ENCODE data around the gene PACS1. TPM values are rescaled to one million over a fixed set of nuclear protein-coding genes. Genes with fewer than 3 reads are reported as not detected.

PACS1 gene
- polyA plus RNA-seq, 1 donor (not counting 4 experiments of a cell fraction or from before 2014, with no cell fraction given) = 14.9 TPM

- no peaks in the 10 kb centered on the region for H3K9me3 ChIP-seq (ENCODE audit: control insufficient read depth, low read depth, low read length)
- H3K4me2 ChIP-seq (ENCODE audit: control insufficient read depth, extremely low read depth, insufficient read depth, low read depth, low read length) = peak overlapping the region; percentile 83
- H3K27me3 ChIP-seq (ENCODE audit: control insufficient read depth, extremely low read depth, insufficient read depth, low read length) = no peaks in the 10 kb centered on the region
- H3K9me1 ChIP-seq (ENCODE audit: control insufficient read depth, extremely low read depth, insufficient read depth, low read length) = peaks cover 4% of the 10 kb centered on the region
- H3K79me2 ChIP-seq (ENCODE audit: control insufficient read depth, insufficient read depth, low read length) = peaks cover 67% of the 10 kb centered on the region
- DNase-seq (ENCODE audit: low read depth, low spot score) (no peak), FAIRE-seq (peak; percentile 36)
- H3K9ac ChIP-seq (ENCODE audit: control insufficient read depth, extremely low read depth, insufficient read depth, low read length) = peak overlapping the region; percentile 62
- no peak for TF ChIP-seq EZH2 (IDR thresholded peaks at IDR 0.05; ENCODE audit: low read length)
- TF ChIP-seq, protein P1, sequence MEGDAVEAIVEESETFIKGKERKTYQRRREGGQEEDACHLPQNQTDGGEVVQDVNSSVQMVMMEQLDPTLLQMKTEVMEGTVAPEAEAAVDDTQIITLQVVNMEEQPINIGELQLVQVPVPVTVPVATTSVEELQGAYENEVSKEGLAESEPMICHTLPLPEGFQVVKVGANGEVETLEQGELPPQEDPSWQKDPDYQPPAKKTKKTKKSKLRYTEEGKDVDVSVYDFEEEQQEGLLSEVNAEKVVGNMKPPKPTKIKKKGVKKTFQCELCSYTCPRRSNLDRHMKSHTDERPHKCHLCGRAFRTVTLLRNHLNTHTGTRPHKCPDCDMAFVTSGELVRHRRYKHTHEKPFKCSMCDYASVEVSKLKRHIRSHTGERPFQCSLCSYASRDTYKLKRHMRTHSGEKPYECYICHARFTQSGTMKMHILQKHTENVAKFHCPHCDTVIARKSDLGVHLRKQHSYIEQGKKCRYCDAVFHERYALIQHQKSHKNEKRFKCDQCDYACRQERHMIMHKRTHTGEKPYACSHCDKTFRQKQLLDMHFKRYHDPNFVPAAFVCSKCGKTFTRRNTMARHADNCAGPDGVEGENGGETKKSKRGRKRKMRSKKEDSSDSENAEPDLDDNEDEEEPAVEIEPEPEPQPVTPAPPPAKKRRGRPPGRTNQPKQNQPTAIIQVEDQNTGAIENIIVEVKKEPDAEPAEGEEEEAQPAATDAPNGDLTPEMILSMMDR (optimal IDR thresholded peaks at IDR 0.05 in 1 of 3, IDR thresholded peaks at IDR 0.05 in 1 of 3, conservative IDR thresholded peaks at IDR 0.05 in 1 of 3; ENCODE audit: extremely low read depth in 1 of 3, insufficient read depth in 2 of 3, low read length in 3 of 3) = no peak
- no peaks in the 10 kb centered on the region for H4K20me1 ChIP-seq (ENCODE audit: control insufficient read depth, extremely low read depth, insufficient read depth, low read length)
- dilution Hi-C loops (cut with MboI; ENCODE audit: extremely low pct_ligation_motif_present, low sequenced_read_pairs) = no loop called here
- H3K4me1 ChIP-seq (ENCODE audit: control insufficient read depth, extremely low read depth, insufficient read depth, low read length) = peaks cover 38% of the 10 kb centered on the region
- peaks cover 1 to 7% of the 10 kb centered on the region in 2 experiments for H3K36me3 ChIP-seq (ENCODE audit: control insufficient read depth in 2 of 2, extremely low read depth in 1 of 2, insufficient read depth in 2 of 2, low read length in 2 of 2)
- peak overlapping the region; percentile 82 for H3K27ac ChIP-seq (ENCODE audit: control insufficient read depth, insufficient read depth, low read length)
- peak overlapping the region in 1 of 3 experiments; percentile 35 for H3K4me3 ChIP-seq (ENCODE audit: control insufficient read depth in 2 of 3, extremely low read depth in 1 of 3, insufficient read depth in 2 of 3, low read depth in 1 of 3, low read length in 3 of 3)
- H2AFZ ChIP-seq (ENCODE audit: control insufficient read depth, low read length) = no peak overlapping the region
Observed at GRCh38 chr11:66080055-66080817, 10.2 kb downstream of the PACS1 start.

DNA sequence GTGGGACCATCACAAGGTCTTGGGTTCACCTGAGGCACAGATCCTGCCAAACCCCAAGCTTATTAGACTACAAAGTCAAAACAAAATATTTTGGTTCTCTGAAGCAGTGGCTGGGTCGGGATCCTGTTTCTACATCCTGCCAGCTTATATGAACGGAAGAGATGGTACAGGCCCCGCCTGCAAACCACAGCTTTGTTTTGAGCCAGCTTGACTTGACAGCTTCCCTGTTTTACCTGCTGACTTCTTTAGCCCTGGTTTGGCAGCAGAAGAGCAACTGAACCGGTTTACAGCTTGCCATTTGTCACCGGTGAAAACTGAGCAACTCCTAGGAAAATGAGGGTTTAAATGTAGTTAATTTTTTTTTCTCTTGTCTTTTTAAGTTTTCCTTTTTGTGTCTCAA is 11.4 kb downstream of the PACS1 start:
- H3K9me3 ChIP-seq (ENCODE audit: control insufficient read depth, low read depth, low read length) = no peaks in the 10 kb centered on the region
- no peaks in the 10 kb centered on the region for H3K27me3 ChIP-seq (ENCODE audit: control insufficient read depth, extremely low read depth, insufficient read depth, low read length)
- dilution Hi-C loops (cut with MboI; ENCODE audit: extremely low pct_ligation_motif_present, low sequenced_read_pairs) = no loop called here
- H4K20me1 ChIP-seq (ENCODE audit: control insufficient read depth, extremely low read depth, insufficient read depth, low read length) = no peaks in the 10 kb centered on the region
- H3K4me2 ChIP-seq (ENCODE audit: control insufficient read depth, extremely low read depth, insufficient read depth, low read depth, low read length) = peak overlapping the region; percentile 83
- FAIRE-seq (peak; percentile 64), DNase-seq (ENCODE audit: low read depth, low spot score) (no peak)
- H3K9me1 ChIP-seq (ENCODE audit: control insufficient read depth, extremely low read depth, insufficient read depth, low read length) = peaks cover 4% of the 10 kb centered on the region
- H3K79me2 ChIP-seq (ENCODE audit: control insufficient read depth, insufficient read depth, low read length) = peaks cover 66% of the 10 kb centered on the region
- H3K36me3 ChIP-seq (ENCODE audit: control insufficient read depth in 2 of 2, extremely low read depth in 1 of 2, insufficient read depth in 2 of 2, low read length in 2 of 2) = peaks cover 1 to 3% of the 10 kb centered on the region in 2 experiments
- H2AFZ ChIP-seq (ENCODE audit: control insufficient read depth, low read length) = peak overlapping the region; percentile 59
- H3K4me1 ChIP-seq (ENCODE audit: control insufficient read depth, extremely low read depth, insufficient read depth, low read length) = peaks cover 30% of the 10 kb centered on the region
- peak overlapping the region in 2 of 3 experiments; percentile 46 to 51 for H3K4me3 ChIP-seq (ENCODE audit: control insufficient read depth in 2 of 3, extremely low read depth in 1 of 3, insufficient read depth in 2 of 3, low read depth in 1 of 3, low read length in 3 of 3)
- TF ChIP-seq EZH2 (IDR thresholded peaks at IDR 0.05; ENCODE audit: low read length) = no peak
- TF ChIP-seq, protein P1 (optimal IDR thresholded peaks at IDR 0.05 in 1 of 3, IDR thresholded peaks at IDR 0.05 in 1 of 3, conservative IDR thresholded peaks at IDR 0.05 in 1 of 3; ENCODE audit: extremely low read depth in 1 of 3, insufficient read depth in 2 of 3, low read length in 3 of 3) = no peak
- H3K27ac ChIP-seq (ENCODE audit: control insufficient read depth, insufficient read depth, low read length) = peak overlapping the region; percentile 82
- peak overlapping the region; percentile 62 for H3K9ac ChIP-seq (ENCODE audit: control insufficient read depth, extremely low read depth, insufficient read depth, low read length)
